ENCODE data around the gene RBPMS2.

DNA sequence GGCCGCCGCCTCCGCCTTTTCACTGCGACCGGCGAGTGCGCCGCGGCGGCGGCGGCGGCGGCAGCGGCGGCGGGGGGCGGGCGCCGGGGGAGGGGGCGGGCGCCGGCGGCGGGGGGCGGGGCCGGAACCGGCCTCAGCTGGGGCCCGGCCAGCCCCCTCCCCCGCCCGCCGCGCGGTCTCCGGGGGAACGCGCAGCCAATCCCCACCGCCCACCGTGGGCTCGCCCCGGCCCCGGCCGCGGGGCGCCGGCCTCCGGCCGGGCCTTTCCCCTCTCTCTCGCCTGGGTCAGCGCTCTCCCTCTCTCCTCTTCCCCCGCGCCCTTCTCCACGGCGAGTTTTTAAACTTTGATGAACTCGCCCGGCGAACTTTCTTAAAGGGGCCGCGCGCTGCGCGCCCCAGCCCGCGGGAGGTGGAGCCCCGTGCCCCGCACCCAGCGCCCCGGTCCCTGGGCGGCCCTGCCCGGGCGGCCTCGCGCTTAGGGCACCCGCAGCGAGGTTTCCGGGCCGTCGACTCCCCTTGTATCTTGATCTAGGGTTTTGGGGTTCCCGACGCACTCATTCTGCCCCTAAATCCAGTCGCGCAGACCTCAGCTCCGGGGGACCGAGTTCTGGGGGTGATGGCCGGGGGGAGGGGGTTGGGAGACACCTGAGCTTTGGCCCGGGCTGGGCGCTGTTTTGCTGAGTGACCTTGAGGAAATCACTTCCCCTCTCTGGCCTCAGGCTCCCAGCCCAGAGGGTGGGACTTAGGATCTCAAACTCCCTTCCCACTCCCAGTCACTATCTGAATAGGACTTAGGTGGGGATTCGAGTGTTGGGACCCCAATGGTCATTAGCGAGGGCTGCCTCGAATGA is at the start of gene RBPMS2:
- no peak for TF ChIP-seq TAF1 (IDR thresholded peaks at IDR 0.05; ENCODE audit: low read depth)
- TF ChIP-seq EZH2 (IDR thresholded peaks at IDR 0.05; ENCODE audit: borderline replicate concordance, insufficient read depth, low read length, poor library complexity, severe bottlenecking), result no peak
- TF ChIP-seq, protein P1, sequence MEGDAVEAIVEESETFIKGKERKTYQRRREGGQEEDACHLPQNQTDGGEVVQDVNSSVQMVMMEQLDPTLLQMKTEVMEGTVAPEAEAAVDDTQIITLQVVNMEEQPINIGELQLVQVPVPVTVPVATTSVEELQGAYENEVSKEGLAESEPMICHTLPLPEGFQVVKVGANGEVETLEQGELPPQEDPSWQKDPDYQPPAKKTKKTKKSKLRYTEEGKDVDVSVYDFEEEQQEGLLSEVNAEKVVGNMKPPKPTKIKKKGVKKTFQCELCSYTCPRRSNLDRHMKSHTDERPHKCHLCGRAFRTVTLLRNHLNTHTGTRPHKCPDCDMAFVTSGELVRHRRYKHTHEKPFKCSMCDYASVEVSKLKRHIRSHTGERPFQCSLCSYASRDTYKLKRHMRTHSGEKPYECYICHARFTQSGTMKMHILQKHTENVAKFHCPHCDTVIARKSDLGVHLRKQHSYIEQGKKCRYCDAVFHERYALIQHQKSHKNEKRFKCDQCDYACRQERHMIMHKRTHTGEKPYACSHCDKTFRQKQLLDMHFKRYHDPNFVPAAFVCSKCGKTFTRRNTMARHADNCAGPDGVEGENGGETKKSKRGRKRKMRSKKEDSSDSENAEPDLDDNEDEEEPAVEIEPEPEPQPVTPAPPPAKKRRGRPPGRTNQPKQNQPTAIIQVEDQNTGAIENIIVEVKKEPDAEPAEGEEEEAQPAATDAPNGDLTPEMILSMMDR (IDR thresholded peaks at IDR 0.05; ENCODE audit: poor library complexity, severe bottlenecking), result no peak
